Activated T-cell treated with anti-CD3 and anti-CD28 coated beads for 4 hours (primary cell): ENCODE measurements around the gene SBSN.
"Not testable (repeated sequence)": the region's sequence is repeated elsewhere in the genome, so short reads cannot be mapped to it uniquely, and the experiment has no call there.

Experiments
- DNase-seq: peaks from one replicate; pipeline ENCODE4 v3.0.0-alpha.2; 2020

The SBSN gene

GRCh38 chr19:35502751-35503150 lies 25.4 kb downstream of the SBSN start:
- DNase-seq, result no peak

- DNase-seq, result no peak
Observed at GRCh38 chr19:35501684-35502083, 26.4 kb downstream of the SBSN start.

GRCh38 chr19:35500611-35501010 lies 27.5 kb downstream of the SBSN start:
- DNase-seq, result no peak

- DNase-seq, result no peak
Observed at GRCh38 chr19:35498984-35499527, 29.1 kb downstream of the SBSN start.

- DNase-seq, result no peak
Observed at GRCh38 chr19:35498220-35498619, 29.9 kb downstream of the SBSN start.

GRCh38 chr19:35497406-35497805 lies 30.7 kb downstream of the SBSN start:
- DNase-seq, result no peak

- peak; percentile 85 for DNase-seq
Observed at GRCh38 chr19:35495107-35496064, 32.7 kb downstream of the SBSN start.

- no peak for DNase-seq
Observed at GRCh38 chr19:35493971-35494370, 34.1 kb downstream of the SBSN start.

GRCh38 chr19:35491836-35492360 lies 36.2 kb downstream of the SBSN start:
- DNase-seq, result no peak

- DNase-seq, result no peak
Observed at GRCh38 chr19:35490364-35490763, 37.7 kb downstream of the SBSN start, which contains the start of gene KRTDAP. Gene KRTDAP, minus strand, starts transcription at chr19:35490464. Its CDS starts 22 bp downstream, at chr19:35490442.

GRCh38 chr19:35488677-35489076 lies 39.4 kb downstream of the SBSN start:
- no peak for DNase-seq

- no peak for DNase-seq
Observed at GRCh38 chr19:35487656-35488182, 40.4 kb downstream of the SBSN start.

GRCh38 chr19:35486268-35486708 lies 41.8 kb downstream of the SBSN start:
- no peak for DNase-seq

GRCh38 chr19:35484252-35485036 lies 43.7 kb downstream of the SBSN start:
- DNase-seq, result no peak

GRCh38 chr19:35483089-35483488 lies 45.0 kb downstream of the SBSN start:
- DNase-seq, result no peak

GRCh38 chr19:35478794-35479677 lies 49.1 kb downstream of the SBSN start:
- no peak for DNase-seq

GRCh38 chr19:35476149-35476548 lies 52.0 kb downstream of the SBSN start:
- no peak for DNase-seq

GRCh38 chr19:35474594-35474993 lies 53.5 kb downstream of the SBSN start:
- DNase-seq, result not testable (repeated sequence)

- DNase-seq, result no peak
Observed at GRCh38 chr19:35474104-35474503, 54.0 kb downstream of the SBSN start.
